ENCODE results near the gene LFNG. TPM values are rescaled to one million over a fixed set of nuclear protein-coding genes. Genes with fewer than 3 reads are reported as not detected.

LFNG gene
- total and polyA plus RNA-seq, 9 of the 15 experiments (the other 6 are each of a cell fraction or from before 2014, with no cell fraction given), result 0.03 to 0.89 (median 0.25) TPM; not detected in 1

- BruUV-seq (replicated peaks), result no TSS peak
- peaks cover 4 to 65% of the 10 kb centered on the region in 2 experiments; a peak in 4 of 5 replicates for H3K4me1 ChIP-seq (replicated peaks in 1 of 2; ENCODE audit: control insufficient read depth in 2 of 2, insufficient read depth in 2 of 2, low read length in 2 of 2)
- TF ChIP-seq BCL6 (CRISPR knock-in tag; IDR thresholded peaks at IDR 0.05) (no peak), ZNF232 (CRISPR knock-in tag; IDR thresholded peaks at IDR 0.05) (no peak), BCOR (IDR thresholded peaks at IDR 0.05) (0 out of 2 replicates have a peak, but pooled peaks have one; percentile 22), NR2F6 (CRISPR knock-in tag; IDR thresholded peaks at IDR 0.05) (no peak)
- FAIRE-seq (no peak), ATAC-seq (no peak), DNase-seq (ENCODE audit: extremely low read depth in 1 of 4, low spot score in 3 of 4) (no peak)
- no peaks in the 10 kb centered on the region for H3K9me3 ChIP-seq (replicated peaks; ENCODE audit: control insufficient read depth, insufficient read depth, low read depth, low read length)
- H4K20me1 ChIP-seq (replicated peaks; ENCODE audit: control insufficient read depth, insufficient read depth, low read length), result no peaks in the 10 kb centered on the region; the same call in 1 of the 2 replicates
- H3K27me3 ChIP-seq (ENCODE audit: control insufficient read depth in 2 of 2, insufficient read depth in 2 of 2, low read length in 2 of 2), result peaks cover 0 to 40% of the 10 kb centered on the region in 2 experiments; a peak in 2 of 5 replicates
- no peaks in the 10 kb centered on the region for H3K79me2 ChIP-seq (ENCODE audit: control insufficient read depth, insufficient read depth, low read length)
- H3K4me2 ChIP-seq (ENCODE audit: insufficient read depth, low read length), result no peak overlapping the region
- H3K36me3 ChIP-seq (ENCODE audit: control insufficient read depth, insufficient read depth, low read length), result no peaks in the 10 kb centered on the region
- ChIA-PET CTCF (ENCODE audit: low intra/inter-chr PET ratio) (no interaction called here), POLR2A (interaction anchor here (0.7 to 1.9 kb wide), 3 partner anchors 17 to 1804 kb away, joined by 3 to 4 read pairs (median 3); no protein-coding TSS in a partner anchor)
- H3K27ac ChIP-seq (ENCODE audit: extremely low read depth, low read depth, low read length), result no peak overlapping the region
- H3K4me3 ChIP-seq, result no peak overlapping the region
- H3K9me1 ChIP-seq (ENCODE audit: control insufficient read depth, insufficient read depth, low read length), result no peaks in the 10 kb centered on the region
- in situ Hi-C loops (cut with MboI) (no loop called here), intact Hi-C loops (cut with micrococcal nuclease) (no loop called here)
- WGBS (ENCODE audit: insufficient coverage, low coverage, missing lambda C conversion rate), result 21% methylated on average over 13 of the region's 13 CpGs
- H3K9ac ChIP-seq (ENCODE audit: insufficient read depth in 1 of 2, low read depth in 2 of 2, low read length in 2 of 2), result no peak overlapping the region
- H2AFZ ChIP-seq (ENCODE audit: low read depth, low read length), result no peak overlapping the region
Observed at GRCh38 chr7:2510130-2510776, 9.3 kb upstream of the LFNG start.
